Stomach smooth muscle (tissue), 2 donors: ENCODE results near the gene ALG9.
A peak's percentile ranks its signal among the peaks of the same experiment; 100 is the strongest.

Source experiments
- H3K27ac ChIP-seq: one replicate; pipeline ENCODE4 v1.7.0; 2013; ENCODE audit warnings: mild to moderate bottlenecking, low read length, inconsistent platforms
- H3K27me3 ChIP-seq, 2 donors: one replicate each; pipeline ENCODE4 v1.7.0; 2013; ENCODE audit warnings: low read length in 2 of 2; ENCODE audit not compliant: insufficient read depth in 2 of 2, control insufficient read depth in 1 of 2
- H3K36me3 ChIP-seq, 2 donors: one replicate each; pipeline ENCODE4 v1.7.0; 2013; ENCODE audit warnings: low read length in 2 of 2; ENCODE audit not compliant: control insufficient read depth in 2 of 2, insufficient read depth in 2 of 2
- H3K4me1 ChIP-seq: one replicate; pipeline ENCODE4 v1.7.0; 2013; ENCODE audit warnings: low read length; ENCODE audit not compliant: control insufficient read depth, insufficient read depth
- H3K4me3 ChIP-seq, 2 donors: one replicate each; pipeline ENCODE4 v1.7.0; 2013; ENCODE audit warnings: low read length in 2 of 2
- H3K9ac ChIP-seq, 2 donors: one replicate each; pipeline ENCODE4 v1.7.0; 2013; ENCODE audit warnings: low read length in 2 of 2, mild to moderate bottlenecking in 1 of 2
- H3K9me3 ChIP-seq, 2 donors: one replicate each; pipeline ENCODE4 v1.7.0; 2013; ENCODE audit warnings: low read length in 2 of 2; ENCODE audit not compliant: control insufficient read depth in 2 of 2
- donor health status: healthy.
- donor health status: Pancreatic carcinoma.

Gene ALG9

DNA sequence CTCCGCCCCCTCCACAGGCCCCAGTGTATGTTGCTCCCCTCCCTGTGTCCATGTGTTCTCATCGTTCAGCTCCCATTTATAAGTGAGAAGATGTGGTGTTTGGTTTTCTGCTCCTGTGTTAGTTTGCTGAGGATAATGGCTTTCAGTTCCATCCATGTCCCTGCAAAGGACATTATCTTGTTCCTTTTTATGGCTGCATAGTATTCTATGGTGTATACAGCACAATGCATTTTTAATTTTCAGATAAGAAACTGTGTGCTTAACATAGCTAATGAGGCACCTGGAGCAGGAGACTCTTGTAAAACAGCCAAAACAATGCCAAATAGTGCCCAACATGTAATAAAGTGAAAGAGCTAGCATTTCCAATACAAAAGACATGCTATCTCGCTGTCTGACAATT, 21.8 kb downstream of the ALG9 start:
- Histone ChIP-seq H3K27me3 (no peaks in the 10 kb centered on the region), H3K4me3 (no peak overlapping the region), H3K27ac (no peak overlapping the region), H3K36me3 (peaks cover 10 to 22% of the 10 kb centered on the region in 2 donors), H3K9me3 (no peaks in the 10 kb centered on the region), H3K4me1 (no peaks in the 10 kb centered on the region), H3K9ac (no peak overlapping the region)

DNA sequence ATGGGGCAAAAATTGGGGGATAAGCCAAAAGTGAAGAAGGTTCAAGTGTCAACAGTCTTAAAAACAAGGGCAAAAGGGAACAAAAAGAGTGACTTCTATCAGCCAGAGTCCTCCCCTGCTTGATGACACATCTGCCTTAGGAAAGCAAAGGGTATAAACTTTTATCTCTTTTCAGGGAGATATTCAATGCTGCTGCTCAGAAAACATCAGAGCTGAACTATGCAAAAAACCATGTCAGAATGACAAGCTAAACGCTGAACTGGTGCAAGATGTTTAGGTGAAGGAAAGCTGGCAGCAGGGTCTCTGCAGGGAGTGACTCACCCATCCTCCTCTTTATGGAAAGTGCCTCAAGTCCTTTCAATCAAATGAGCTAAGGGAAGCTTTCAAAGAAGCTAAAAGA, 24.7 kb downstream of the ALG9 start:
- Histone ChIP-seq H3K36me3 (peaks cover 5 to 18% of the 10 kb centered on the region in 2 donors), H3K9me3 (no peaks in the 10 kb centered on the region), H3K27ac (no peak overlapping the region), H3K9ac (no peak overlapping the region), H3K27me3 (no peaks in the 10 kb centered on the region), H3K4me1 (no peaks in the 10 kb centered on the region), H3K4me3 (no peak overlapping the region)

DNA sequence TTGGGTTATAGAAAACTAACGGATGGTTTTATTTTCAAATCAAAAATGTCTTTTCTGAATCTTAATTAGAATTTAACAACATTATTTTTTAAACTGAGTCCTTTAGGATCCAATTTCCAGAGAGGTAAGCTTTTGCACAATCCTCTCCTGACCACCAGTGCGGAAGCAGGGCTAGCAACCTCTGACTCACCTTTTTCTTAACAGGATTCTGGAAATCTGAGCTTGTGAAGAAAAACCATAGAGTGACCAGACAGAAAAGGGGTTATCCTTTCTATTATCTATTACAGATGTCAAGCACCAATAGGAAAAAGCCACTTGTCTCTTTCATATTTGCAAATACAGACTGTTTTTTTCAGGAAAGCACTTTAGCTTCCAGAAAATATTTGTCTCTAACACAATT, 25.3 kb downstream of the ALG9 start:
- H3K27ac ChIP-seq = no peak overlapping the region
- no peaks in the 10 kb centered on the region for H3K9me3 ChIP-seq
- H3K4me1 ChIP-seq = no peaks in the 10 kb centered on the region
- H3K9ac ChIP-seq = no peak overlapping the region
- H3K4me3 ChIP-seq = no peak overlapping the region
- H3K36me3 ChIP-seq = peaks cover 5 to 18% of the 10 kb centered on the region in 2 donors
- H3K27me3 ChIP-seq = no peaks in the 10 kb centered on the region

DNA sequence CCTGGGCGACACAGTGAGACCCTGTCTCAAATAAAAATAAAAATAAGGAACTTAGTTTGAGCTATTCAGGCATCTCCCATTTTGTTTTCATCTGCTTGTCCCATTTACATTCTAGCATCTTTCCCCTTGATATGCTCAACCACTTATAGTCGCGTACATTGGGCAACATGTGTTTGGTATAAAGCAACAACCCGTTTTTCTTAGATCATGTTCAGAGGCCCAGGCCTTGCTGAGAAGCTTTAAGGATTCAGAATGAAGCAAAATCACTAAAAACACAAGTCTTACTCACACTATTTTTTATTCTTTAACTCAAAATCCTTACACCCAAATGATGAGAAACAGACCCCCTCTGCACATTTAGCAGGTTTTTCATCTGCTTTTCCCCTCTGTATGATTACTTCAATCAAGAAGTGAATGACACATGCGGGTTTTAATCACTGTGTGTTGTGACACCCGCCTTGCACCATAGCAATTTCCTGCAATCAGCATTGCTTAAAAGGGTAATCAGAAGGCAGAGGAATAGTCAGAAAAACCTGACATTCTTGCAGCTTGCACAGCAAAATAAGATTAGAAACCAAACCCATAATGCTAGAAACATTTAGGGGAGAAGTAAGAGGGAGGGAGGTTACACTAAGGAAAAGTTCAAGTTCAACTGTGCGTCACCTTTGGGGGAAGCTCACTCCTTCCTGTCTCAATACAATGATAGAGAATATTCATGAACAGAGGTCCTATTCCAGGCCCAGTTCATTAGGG, 25.9 kb downstream of the ALG9 start:
- H3K4me3 ChIP-seq = no peak overlapping the region
- no peak overlapping the region for H3K9ac ChIP-seq
- no peaks in the 10 kb centered on the region for H3K9me3 ChIP-seq
- H3K27me3 ChIP-seq = no peaks in the 10 kb centered on the region
- peaks cover 5 to 14% of the 10 kb centered on the region in 2 donors for H3K36me3 ChIP-seq
- no peak overlapping the region for H3K27ac ChIP-seq
- H3K4me1 ChIP-seq = no peaks in the 10 kb centered on the region

DNA sequence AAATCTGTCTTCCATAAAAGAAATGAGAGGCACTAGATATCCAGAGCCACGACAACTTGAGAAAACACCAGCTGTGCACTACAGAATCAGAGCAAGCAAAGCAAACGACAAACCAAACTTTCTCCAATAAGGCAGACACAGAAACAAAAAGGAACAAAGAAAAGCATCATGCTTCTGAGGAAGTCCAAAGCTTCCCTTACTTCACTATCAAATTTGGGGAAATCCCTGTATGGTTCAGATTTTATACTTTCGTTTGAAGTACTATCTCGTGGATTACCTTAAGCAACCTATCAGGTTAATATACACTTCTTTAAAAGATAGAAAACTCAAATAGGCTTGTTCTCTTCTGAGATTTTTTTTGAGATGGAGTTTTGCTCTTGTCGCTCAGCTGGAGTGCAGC, 27.7 kb downstream of the ALG9 start:
- Histone ChIP-seq H3K27me3 (no peaks in the 10 kb centered on the region), H3K9me3 (no peaks in the 10 kb centered on the region), H3K9ac (no peak overlapping the region), H3K27ac (no peak overlapping the region), H3K4me1 (no peaks in the 10 kb centered on the region), H3K36me3 (peaks cover 5 to 12% of the 10 kb centered on the region in 2 donors), H3K4me3 (no peak overlapping the region)

DNA sequence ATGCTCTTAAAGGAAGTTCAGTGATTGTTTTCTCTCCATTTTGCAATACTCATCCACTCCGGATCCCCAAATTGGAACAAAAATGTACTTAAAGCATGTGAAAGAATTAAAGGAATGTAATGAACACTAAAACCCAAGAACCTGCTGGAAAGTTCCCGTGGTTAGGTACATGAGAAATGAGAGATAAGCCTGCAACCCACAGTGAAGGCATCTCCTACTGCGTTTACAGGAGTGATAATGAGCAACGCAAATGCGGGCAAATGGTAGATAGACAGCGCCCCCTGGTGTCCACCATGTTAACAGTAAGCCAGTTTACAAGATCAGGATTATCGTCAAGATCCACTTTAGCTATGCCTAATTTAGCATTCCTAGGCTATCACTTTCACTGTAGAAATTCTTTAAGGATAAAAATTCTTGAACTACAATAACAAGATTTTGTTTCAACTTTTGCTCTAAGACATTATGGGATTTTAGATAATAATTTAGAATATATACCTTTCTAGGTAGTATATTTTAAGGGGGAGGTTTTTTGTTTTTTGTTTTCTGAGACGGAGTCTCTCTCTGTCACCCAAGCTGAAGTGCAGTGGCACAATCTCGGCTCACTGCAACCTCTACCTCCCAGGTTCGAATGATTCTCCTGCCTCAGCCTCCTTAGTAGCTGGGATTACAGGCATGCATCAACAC, 29.9 kb downstream of the ALG9 start:
- no peak overlapping the region for H3K27ac ChIP-seq
- H3K9ac ChIP-seq = peak overlapping the region in 1 of 2 donors; percentile 3
- no peaks in the 10 kb centered on the region for H3K9me3 ChIP-seq
- no peak overlapping the region for H3K4me3 ChIP-seq
- no peaks in the 10 kb centered on the region for H3K4me1 ChIP-seq
- no peaks in the 10 kb centered on the region for H3K27me3 ChIP-seq
- peaks cover 20 to 21% of the 10 kb centered on the region in 2 donors for H3K36me3 ChIP-seq

DNA sequence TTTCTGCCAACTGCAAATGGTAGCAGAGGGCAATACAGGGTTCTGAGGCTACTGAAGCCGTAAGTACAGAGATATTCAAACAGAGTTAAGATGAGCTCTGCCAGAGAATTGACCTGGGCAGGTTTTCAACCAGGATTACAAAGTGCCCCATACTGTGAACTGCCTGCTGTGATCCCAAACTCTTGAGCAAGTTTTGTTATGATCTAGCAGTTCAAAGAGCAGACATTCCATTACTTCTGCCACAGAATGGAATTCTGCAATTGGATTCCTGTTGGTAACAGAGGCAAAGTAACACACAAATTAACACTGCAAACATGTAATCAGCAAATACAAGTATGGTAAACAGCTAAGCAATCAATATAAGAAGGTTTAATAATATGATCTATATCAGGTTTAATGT, 31.2 kb downstream of the ALG9 start:
- Histone ChIP-seq H3K27me3 (no peaks in the 10 kb centered on the region), H3K9me3 (no peaks in the 10 kb centered on the region), H3K4me1 (no peaks in the 10 kb centered on the region), H3K9ac (no peak overlapping the region), H3K4me3 (no peak overlapping the region), H3K27ac (no peak overlapping the region), H3K36me3 (peaks cover 20 to 24% of the 10 kb centered on the region in 2 donors)

DNA sequence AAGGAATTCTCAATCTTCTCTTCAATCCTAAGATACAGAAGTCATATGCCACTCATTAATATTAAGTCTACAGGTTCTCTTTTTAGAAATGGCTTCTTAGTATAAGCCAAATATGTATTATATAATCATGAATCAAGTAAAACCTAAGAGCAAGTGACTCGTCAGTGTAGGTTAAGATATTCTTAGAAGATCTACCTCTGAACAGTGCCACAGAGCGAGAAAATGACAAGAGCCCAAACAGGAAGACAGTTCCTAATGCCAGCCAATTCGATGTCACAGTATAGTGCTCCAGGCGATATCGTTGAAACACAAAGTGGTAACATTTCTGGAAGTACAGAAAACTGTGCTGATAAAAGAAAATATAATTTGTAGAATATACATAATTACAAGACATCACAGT, 33.3 kb downstream of the ALG9 start:
- peaks cover 18 to 25% of the 10 kb centered on the region in 2 donors for H3K36me3 ChIP-seq
- no peaks in the 10 kb centered on the region for H3K9me3 ChIP-seq
- H3K4me3 ChIP-seq = no peak overlapping the region
- no peaks in the 10 kb centered on the region for H3K27me3 ChIP-seq
- no peak overlapping the region for H3K27ac ChIP-seq
- no peaks in the 10 kb centered on the region for H3K4me1 ChIP-seq
- no peak overlapping the region for H3K9ac ChIP-seq

DNA sequence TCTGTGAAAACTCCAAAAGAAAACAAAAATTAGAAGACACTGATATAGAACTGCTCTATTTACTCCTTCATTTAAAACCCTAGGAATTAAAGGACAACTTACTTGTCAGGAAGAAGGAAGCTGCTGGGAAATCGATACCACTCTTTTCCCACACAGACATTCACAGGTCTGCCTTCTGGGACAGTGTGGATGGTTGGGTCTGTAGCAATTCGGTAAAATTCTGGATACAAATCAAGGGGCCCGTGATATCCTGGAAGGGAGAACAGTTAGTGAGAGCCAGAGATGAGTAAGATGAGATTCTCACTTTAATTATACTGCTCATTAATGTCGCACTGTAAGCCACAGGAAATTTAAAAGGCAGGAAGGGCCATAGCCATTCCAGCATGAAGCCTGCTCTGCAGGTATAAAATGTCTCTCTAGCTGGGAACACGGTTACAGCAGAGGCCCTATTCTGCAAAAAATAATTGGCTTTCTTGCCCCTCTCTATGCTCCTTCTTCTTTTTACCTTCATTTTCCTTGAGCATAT, 34.0 kb downstream of the ALG9 start:
- H3K9ac ChIP-seq = no peak overlapping the region

DNA sequence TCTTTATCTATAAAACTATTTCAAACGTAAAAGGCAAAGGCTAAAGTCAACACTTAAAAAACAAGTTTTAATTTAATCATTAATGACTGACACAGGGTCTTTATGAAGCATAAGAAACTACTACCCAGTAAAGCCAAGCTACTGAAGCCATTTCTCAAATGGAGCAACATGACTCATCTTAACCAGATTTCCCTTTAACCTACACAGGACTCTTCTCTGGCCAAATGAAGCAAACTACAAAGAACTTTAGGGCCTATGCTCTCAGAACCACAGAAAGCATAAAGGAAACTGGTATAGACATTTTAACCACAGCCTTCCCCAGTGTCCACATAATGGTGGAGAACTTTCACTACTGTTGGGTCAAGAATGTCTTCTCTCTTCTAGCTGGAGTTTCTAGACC, 34.7 kb downstream of the ALG9 start:
- Histone ChIP-seq H3K27ac (no peak overlapping the region), H3K4me3 (no peak overlapping the region), H3K9ac (no peak overlapping the region), H3K27me3 (no peaks in the 10 kb centered on the region), H3K4me1 (no peaks in the 10 kb centered on the region), H3K36me3 (peaks cover 18 to 25% of the 10 kb centered on the region in 2 donors), H3K9me3 (no peaks in the 10 kb centered on the region)

More for the DNA sequence above, 34.0 kb downstream of the ALG9 start:
- Histone ChIP-seq H3K4me1 (no peaks in the 10 kb centered on the region), H3K4me3 (no peak overlapping the region), H3K27ac (no peak overlapping the region), H3K36me3 (peaks cover 18 to 25% of the 10 kb centered on the region in 2 donors), H3K27me3 (no peaks in the 10 kb centered on the region), H3K9me3 (no peaks in the 10 kb centered on the region)

DNA sequence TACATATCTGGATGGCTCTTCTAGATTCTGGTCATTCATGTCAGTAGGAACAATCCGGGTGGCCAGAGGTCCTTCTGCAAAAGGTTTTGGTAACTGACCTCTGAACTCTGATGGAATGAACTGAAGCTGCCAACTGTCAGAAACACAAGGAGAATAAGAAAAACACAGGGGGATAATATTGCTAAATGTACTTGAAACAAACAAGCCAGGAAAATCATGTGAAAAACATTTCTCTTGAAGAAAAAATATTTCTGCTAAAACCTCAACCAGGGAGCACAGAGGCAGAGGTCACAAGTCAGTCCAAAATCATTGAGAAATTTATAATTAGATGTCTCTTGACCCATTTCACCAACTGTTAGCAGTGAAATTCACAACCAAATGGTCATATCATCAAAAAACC, 35.2 kb downstream of the ALG9 start:
- Histone ChIP-seq H3K4me1 (no peaks in the 10 kb centered on the region), H3K4me3 (no peak overlapping the region), H3K9me3 (no peaks in the 10 kb centered on the region), H3K27me3 (no peaks in the 10 kb centered on the region), H3K9ac (no peak overlapping the region), H3K27ac (no peak overlapping the region), H3K36me3 (peaks cover 20 to 29% of the 10 kb centered on the region in 2 donors)
